Measurements from ENCODE around the gene STARD3. TPM values are rescaled to one million over a fixed set of nuclear protein-coding genes. Genes with fewer than 3 reads are reported as not detected.

Gene STARD3
- total RNA-seq, 1 donor from 2014 or later = 76.6 TPM

- Histone ChIP-seq H3K27me3 (ENCODE audit: low read depth) (peaks cover 96% of the 10 kb centered on the region), H3K4me1 (peaks cover 28% of the 10 kb centered on the region), H3K36me3 (no peaks in the 10 kb centered on the region), H3K27ac (no peak overlapping the region), H3K4me3 (no peak overlapping the region), H3K9me3 (no peaks in the 10 kb centered on the region)
- ATAC-seq (no peak), DNase-seq (no peak)
- intact Hi-C loops (cut with DNase I) = no loop called here
- TF ChIP-seq, protein P1, sequence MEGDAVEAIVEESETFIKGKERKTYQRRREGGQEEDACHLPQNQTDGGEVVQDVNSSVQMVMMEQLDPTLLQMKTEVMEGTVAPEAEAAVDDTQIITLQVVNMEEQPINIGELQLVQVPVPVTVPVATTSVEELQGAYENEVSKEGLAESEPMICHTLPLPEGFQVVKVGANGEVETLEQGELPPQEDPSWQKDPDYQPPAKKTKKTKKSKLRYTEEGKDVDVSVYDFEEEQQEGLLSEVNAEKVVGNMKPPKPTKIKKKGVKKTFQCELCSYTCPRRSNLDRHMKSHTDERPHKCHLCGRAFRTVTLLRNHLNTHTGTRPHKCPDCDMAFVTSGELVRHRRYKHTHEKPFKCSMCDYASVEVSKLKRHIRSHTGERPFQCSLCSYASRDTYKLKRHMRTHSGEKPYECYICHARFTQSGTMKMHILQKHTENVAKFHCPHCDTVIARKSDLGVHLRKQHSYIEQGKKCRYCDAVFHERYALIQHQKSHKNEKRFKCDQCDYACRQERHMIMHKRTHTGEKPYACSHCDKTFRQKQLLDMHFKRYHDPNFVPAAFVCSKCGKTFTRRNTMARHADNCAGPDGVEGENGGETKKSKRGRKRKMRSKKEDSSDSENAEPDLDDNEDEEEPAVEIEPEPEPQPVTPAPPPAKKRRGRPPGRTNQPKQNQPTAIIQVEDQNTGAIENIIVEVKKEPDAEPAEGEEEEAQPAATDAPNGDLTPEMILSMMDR (IDR thresholded peaks at IDR 0.05) = no peak
Observed at GRCh38 chr17:39599004-39599664, 37.8 kb upstream of the STARD3 start.

DNA sequence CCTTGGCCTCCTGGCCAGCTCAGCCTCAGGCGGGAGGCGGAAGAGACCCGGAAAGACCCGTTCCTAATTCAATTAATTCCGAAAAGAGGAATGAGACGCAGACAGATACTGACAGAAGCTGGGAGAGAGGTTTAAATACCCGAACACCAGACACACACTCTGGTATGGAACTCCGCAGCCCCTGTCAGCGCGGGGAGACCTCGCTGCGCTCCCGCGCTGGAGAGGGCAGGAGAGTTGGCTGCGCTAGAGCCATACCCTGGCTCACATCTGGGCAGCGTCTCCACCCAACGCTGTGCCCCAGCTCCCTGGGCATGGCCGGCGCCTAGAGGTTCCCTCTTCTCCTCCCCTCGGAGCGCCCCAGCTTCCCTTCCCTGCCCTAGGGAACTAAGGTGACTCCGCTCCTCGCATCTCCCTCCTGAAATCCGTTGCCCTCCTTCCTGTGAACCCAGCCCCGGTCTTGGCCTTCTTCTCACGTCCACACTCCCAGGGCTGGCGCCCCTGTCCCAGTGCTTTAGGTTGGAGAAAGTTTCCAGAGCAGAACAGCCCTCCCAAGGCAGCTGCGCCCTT, 37.2 kb upstream of the STARD3 start:
- Histone ChIP-seq H3K4me3 (no peak overlapping the region), H3K27me3 (ENCODE audit: low read depth) (peaks cover 100% of the 10 kb centered on the region)
- TF ChIP-seq, protein P1 (IDR thresholded peaks at IDR 0.05) = no peak

DNA sequence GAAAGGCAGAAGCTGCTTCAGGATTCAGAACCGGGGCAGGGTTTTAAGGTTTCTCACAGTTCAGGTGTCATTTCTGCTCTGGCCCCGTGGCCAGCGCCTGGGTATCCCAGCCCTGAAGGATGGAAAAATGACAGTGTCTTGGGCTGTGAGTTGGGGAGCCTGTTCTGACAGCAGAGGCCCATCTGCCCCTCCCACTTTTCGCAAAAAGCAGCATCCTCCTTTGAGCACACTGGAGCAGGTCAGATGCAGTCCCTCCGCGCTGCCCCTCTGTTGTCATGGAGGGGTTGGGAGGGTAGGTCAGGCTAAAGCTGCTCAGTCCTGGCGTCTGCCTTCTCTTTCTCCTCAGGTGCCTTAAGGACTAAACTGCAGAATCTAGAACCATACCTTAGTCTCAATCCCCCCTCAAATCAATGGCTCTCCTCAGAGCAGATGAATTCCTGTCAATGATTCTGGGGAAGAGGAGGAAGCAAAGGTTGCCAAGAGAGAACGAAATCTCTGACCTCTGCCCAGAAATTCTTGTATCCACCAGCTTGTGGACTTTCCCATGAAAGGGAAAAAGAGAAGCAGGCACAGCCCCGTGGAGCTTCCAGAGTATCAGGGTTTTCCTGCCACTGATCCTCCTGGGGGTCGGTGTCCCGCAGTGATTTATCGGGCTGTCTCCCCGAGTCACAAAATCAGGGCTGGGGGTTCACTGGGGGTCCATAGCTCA, 36.5 kb upstream of the STARD3 start:
- H3K4me1 ChIP-seq = peaks cover 41% of the 10 kb centered on the region
- no peak overlapping the region for H3K27ac ChIP-seq
- peaks cover 100% of the 10 kb centered on the region for H3K27me3 ChIP-seq (ENCODE audit: low read depth)
- H3K36me3 ChIP-seq = no peaks in the 10 kb centered on the region
- no peak overlapping the region for H3K4me3 ChIP-seq
- ATAC-seq = no peak
- TF ChIP-seq, protein P1 (IDR thresholded peaks at IDR 0.05) = no peak
- intact Hi-C loops (cut with DNase I) = no loop called here
- no peaks in the 10 kb centered on the region for H3K9me3 ChIP-seq
- DNase-seq = no peak

More for the DNA sequence above, 37.2 kb upstream of the STARD3 start:
- Histone ChIP-seq H3K27ac (no peak overlapping the region), H3K4me1 (peaks cover 34% of the 10 kb centered on the region), H3K9me3 (no peaks in the 10 kb centered on the region), H3K36me3 (no peaks in the 10 kb centered on the region)
- intact Hi-C loops (cut with DNase I) = no loop called here
- DNase-seq (no peak), ATAC-seq (peak in 1 of 2 donors; percentile 6)

- peaks cover 100% of the 10 kb centered on the region for H3K27me3 ChIP-seq (ENCODE audit: low read depth)
- H3K4me1 ChIP-seq = peaks cover 47% of the 10 kb centered on the region
- DNase-seq (no peak), ATAC-seq (no peak)
- H3K36me3 ChIP-seq = no peaks in the 10 kb centered on the region
- H3K9me3 ChIP-seq = no peaks in the 10 kb centered on the region
- intact Hi-C loops (cut with DNase I) = no loop called here
- H3K4me3 ChIP-seq = no peak overlapping the region
- TF ChIP-seq, protein P1 (IDR thresholded peaks at IDR 0.05) = no peak
- H3K27ac ChIP-seq = no peak overlapping the region
Observed at GRCh38 chr17:39600997-39601597, 35.8 kb upstream of the STARD3 start.

DNA sequence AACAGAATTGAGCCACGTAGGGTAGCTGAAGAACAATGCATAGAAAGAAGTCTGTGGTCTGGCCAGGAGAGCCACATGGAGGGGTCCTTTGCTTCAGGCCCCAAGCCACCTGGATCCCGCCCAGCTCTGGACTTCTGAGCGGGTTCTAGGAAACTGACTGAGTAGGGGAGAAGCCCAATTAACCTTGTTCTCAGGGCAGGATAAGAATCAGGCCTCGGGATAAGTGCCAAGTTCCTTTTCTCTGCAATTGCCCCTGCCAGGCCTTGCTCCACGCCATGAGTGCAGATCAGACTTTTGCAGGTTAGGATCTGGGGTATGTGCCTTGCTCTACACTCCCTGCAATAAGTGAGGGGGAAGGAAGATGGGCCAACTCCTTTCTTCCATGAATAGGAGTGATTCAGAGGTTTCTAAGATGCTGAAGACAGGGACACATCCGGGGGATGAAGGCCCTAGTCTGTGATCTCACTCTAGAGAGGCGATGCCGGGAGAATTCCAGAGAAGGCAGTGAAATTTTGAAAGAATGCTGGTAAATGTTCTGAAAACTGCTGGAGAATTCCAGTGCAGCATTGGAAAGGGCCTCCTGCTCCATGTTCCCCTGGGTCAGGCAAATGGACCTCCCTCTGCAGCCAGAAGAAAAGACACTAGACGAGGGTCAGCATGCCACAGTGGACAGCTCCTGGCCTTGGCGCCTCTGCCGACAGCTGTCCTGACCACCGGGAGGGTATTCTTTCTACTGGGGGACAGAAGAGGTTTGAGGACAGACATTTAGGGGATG, 35.0 kb upstream of the STARD3 start:
- peaks cover 56% of the 10 kb centered on the region for H3K4me1 ChIP-seq
- no peak overlapping the region for H3K4me3 ChIP-seq
- TF ChIP-seq, protein P1 (IDR thresholded peaks at IDR 0.05) = no peak
- H3K27ac ChIP-seq = no peak overlapping the region
- no peak for ATAC-seq
- intact Hi-C loops (cut with DNase I) = no loop called here
- H3K36me3 ChIP-seq = no peaks in the 10 kb centered on the region
- peaks cover 100% of the 10 kb centered on the region for H3K27me3 ChIP-seq (ENCODE audit: low read depth)
- DNase-seq = no peak
- H3K9me3 ChIP-seq = no peaks in the 10 kb centered on the region

Measured in lower lobe of right lung (tissue), 2 donors.